Left ventricle myocardium superior (tissue), 1 donor: ENCODE results near the gene CALN1. TPM values are rescaled to one million over a fixed set of nuclear protein-coding genes. Genes with fewer than 3 reads are reported as not detected.

ENCODE experiments used
- ATAC-seq: fragments of 200-7000 bp; cut with Tn5 transposase; one replicate; pipeline ENCODE4 v1.9.1; 2020; ENCODE audit warnings: mild to moderate bottlenecking, moderate library complexity
- DNase-seq: peaks from one replicate; pipeline ENCODE4 v3.0.0-alpha.2; 2020
- intact Hi-C: fragments of 100-400 bp; cut with micrococcal nuclease; formaldehyde crosslinking; loops from one replicate; pipeline ENCODE4 v1.11.0; 2022
- total RNA-seq: library from RNA; stranded (reverse); fragmentation: NEBNext Ultra II Directional; extraction: Animal tissue kit (Norgen Biotek cat#: 25700); gene quantifications from one replicate; pipeline ENCODE4 v1.2.1, GENCODE V29; 2021
- donor health status: DM: no; HTN: yes; CAD: no; lungs with severe emphysema.

The CALN1 gene
- total RNA-seq, 1 donor from 2014 or later = not detected

GRCh38 chr7:71804256-71804655 lies 607.9 kb downstream of the CALN1 start:
- DNase-seq = no peak
- intact Hi-C loops = no loop called here
- ATAC-seq = no peak

- DNase-seq (no peak), ATAC-seq (no peak)
- intact Hi-C loops = no loop called here
These were observed 610.2 kb downstream of the CALN1 start for GRCh38 chr7:71801976-71802375.

GRCh38 chr7:71800321-71800720 lies 611.8 kb downstream of the CALN1 start:
- no peak for ATAC-seq
- DNase-seq = no peak
- intact Hi-C loops = no loop called here

DNA sequence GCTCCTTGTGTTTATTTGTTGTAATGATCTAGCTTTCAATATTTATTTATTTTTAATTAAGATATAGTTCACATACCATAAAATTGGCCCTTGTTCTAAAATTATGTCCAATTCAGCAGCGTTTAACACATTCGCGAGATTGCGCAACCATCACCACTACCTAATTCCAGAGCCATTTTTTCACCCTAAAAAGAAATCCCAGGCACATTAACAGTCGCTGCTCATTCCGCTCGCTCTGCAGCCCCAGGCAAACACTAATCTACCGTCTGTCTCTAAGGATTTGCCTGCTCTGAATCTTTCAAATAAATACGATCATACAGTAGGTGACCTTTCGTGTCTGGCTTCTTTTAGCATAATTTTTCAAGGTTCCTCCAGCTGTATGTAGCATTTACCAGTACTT lies 616.7 kb downstream of the CALN1 start:
- DNase-seq (no peak), ATAC-seq (no peak)
- intact Hi-C loops = no loop called here

GRCh38 chr7:71793251-71793650 lies 618.9 kb downstream of the CALN1 start:
- DNase-seq = no peak
- no peak for ATAC-seq
- intact Hi-C loops = no loop called here

DNA sequence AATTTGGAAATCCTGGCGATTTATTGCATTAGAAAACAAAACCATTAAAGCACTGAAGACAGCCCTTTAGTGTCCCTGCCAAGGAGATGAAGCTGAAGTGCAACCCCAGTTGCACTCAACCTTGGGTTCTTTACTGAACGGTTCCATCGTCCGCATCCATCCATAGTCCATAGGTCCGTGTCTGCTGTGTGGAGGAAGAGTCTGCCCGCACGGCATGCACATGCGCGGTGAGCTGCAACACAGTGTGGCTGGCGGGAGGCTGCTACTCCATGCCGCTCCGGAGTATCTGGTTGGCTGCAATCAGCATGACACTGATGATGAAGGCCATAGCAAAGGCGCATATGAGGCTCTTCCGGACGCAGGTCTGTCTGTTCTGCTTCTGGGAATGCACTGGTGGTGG lies 624.6 kb downstream of the CALN1 start:
- no peak for DNase-seq
- ATAC-seq = no peak
- intact Hi-C loops = no loop called here

DNA sequence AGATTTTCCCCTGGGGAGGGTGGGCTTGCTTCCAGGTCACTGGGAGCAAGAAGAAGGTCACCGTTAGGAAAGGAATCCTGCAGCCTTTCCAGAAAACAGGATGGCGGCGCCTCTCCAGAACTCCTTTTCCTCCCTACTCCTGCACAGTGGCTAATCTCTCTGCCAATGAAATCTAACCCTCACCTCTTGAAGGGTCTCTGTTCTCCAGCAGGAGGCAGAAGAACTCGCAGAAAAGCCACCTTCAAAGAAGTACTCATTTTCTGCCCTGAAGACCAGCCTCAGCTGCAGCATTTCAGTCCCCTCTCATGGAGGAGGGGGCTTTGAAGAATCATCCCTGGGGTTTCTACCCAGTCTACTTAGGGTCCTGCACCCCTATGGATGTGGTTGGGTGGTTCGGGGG lies 626.9 kb downstream of the CALN1 start:
- DNase-seq (no peak), ATAC-seq (no peak)
- intact Hi-C loops = no loop called here

DNA sequence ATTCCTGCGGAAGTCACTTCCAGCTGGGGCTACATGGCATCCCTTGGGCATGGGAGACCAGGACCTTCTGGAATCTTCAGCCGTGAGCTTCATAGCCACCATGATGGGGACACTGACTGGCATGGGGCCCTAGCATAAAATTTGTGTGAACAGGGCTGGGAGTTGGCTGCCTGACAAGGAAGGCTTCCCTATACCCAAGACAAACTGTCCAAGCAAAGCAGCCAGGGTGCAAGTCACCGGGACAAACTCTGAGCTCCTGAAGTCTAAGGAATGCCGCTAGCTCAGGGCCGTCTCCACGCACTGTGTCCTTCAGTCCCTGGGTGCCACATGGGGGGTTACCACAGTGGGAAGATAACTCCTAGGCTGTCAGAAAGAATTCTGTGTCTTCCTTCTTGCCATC lies 627.4 kb downstream of the CALN1 start:
- ATAC-seq = no peak
- intact Hi-C loops = no loop called here
- DNase-seq = no peak

DNA sequence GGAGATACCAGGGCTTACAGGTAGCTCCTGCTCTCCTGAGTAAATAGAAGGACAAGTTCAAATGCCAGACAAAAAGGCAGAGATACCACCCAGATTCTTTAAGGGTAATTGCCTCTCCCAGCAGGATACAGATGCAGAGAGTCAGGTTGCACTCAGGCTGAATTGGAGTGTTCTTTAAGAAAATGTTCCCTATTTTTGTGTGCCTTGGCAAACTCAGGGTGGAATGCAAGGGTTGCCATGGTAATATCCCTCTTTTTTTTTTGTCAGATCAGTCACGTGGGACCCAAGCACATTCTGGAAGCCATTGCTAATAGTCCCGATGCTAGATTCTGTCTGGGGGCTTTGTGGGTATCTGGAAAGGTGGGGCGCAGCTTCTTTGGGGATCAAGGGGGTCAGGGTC lies 628.0 kb downstream of the CALN1 start:
- intact Hi-C loops = no loop called here
- no peak for DNase-seq
- no peak for ATAC-seq

- intact Hi-C loops = no loop called here
- no peak for DNase-seq
- no peak for ATAC-seq
These were observed 628.4 kb downstream of the CALN1 start for GRCh38 chr7:71783779-71784178.

GRCh38 chr7:71782051-71782450 lies 630.1 kb downstream of the CALN1 start:
- no peak for ATAC-seq
- intact Hi-C loops = no loop called here
- no peak for DNase-seq

DNA sequence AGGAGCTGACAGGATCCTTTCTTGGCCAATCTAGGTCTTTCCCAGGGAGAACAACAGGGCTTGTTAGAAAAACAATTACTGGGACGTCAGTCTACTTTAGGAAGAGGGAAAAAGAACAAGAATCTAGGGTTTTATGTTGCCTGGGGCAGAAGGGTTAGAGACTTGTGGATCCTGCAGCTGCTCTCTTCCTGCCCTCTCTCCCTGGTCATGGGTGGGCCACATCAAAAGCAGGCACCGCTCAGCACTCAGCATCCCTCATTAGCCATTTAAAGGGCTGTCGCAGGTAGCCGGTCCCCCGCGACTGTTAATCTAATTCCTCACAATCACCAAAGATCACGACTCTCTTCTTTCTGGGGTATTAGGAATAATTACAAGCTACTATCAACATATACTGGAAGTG lies 631.9 kb downstream of the CALN1 start:
- no peak for DNase-seq
- intact Hi-C loops = no loop called here
- no peak for ATAC-seq

DNA sequence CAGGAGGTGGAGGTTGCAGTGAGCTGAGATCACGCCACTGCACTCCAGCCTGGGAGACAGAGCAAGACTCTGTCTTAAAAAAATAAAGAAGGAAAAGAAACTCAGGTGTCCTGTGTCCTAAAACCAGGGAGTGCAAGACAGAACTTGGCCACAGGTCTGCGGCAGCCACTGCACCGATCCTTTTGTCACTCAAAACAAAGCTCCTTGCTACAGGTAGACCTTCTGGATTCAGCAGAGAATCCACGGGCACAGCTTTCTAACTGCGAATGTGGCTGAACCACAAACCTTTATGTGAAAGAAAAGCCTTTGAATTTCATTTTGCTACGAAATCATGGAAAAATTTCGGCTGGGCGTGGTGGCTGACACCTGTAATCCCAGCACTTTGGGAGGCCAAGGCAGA lies 634.9 kb downstream of the CALN1 start:
- DNase-seq (no peak), ATAC-seq (no peak)
- intact Hi-C loops = no loop called here

GRCh38 chr7:71776726-71777125 lies 635.4 kb downstream of the CALN1 start:
- DNase-seq = no peak
- no peak for ATAC-seq
- intact Hi-C loops = no loop called here

DNA sequence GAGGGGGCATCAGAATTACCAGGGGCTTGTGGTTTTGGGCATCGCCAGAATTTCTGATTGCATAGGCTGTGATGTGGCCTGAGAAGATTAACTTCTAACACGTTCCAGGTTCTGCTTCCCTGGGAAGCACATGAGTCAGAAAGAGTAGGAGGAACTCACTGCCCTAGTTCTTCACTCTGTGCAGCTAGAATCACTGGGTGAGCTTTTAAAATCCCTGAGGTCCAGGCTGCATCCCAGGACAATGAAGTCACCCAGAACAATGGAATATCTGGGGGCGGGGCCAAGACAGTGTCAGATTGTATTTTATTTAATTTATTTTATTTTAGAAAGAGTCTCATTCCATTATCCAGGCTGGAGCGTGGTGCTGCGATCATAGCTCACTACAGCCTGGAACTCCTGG lies 636.5 kb downstream of the CALN1 start:
- ATAC-seq (no peak), DNase-seq (no peak)
- intact Hi-C loops = no loop called here

DNA sequence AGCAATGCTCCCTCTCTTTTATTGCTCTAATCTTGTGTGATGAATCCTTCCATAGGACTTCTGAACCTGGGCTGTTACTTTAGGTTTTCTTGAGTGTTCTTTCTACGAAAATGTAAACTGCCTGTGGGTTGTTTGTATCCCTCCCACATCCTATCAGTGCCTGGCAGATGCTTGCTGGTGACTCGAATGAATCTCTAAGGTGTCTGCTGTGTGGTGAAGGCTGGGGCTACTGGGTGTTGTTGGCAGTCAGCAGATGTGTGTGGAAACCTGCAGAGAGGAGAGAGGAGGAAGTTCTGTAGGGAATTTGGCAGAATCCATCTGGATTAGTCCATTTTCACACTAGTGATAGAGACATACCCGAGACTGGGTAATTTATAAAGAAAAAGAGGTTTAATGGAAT lies 639.4 kb downstream of the CALN1 start:
- intact Hi-C loops = no loop called here
- DNase-seq (no peak), ATAC-seq (no peak)

DNA sequence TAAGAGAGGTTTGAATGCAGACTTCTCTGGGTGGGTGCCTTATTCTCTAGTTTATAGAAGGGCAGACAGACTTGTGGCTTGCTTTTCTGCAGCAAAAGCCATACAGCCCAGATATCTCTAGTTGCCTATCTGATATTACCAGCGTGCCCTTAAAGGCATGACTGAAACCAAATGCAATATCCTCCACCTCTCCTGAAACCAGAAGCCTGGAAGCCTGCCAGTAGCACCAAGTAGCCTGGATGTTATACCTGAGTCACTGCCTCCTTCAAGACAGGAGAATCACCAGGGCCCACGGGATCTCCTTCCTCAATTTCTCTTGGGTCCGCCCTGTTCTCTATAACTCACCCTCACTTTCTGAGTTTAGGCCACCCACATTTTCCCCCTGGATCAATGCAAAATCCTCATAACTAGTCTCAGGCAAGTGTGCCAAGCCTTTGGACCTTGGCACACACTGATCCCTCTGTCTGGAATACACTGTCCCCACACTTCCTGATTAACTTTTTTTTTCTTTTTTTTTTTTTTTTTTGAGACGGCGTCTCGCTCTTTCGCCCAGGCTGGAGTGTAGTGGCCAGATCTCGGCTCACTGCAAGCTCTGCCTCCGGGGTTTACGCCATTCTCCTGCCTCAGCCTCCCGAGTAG lies 641.8 kb downstream of the CALN1 start:
- DNase-seq (no peak), ATAC-seq (no peak)
- intact Hi-C loops = no loop called here

- ATAC-seq (no peak), DNase-seq (no peak)
- intact Hi-C loops = no loop called here
These were observed 642.8 kb downstream of the CALN1 start for GRCh38 chr7:71769326-71769725.

DNA sequence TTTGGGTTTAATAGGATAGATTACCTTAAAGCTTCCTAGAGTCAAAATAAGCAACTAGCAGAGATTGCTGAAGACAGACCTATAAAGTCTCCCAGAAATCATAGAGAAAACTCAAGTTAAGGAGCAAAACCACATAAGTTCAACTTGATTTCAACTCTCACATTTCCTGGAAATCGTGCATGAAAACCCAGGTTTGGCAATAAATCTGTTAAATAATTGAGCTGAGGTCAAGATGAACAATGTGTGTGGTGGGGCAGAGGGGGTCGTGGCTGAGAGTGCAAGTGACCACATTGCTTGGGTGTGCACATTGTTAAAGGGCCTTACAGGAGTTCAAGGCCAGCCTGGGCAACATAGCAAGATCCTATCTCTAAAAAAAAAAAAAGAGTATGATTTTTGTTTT lies 643.7 kb downstream of the CALN1 start:
- intact Hi-C loops = no loop called here
- ATAC-seq = no peak
- no peak for DNase-seq

- intact Hi-C loops = no loop called here
- no peak for DNase-seq
- ATAC-seq = no peak
These were observed 646.1 kb downstream of the CALN1 start for GRCh38 chr7:71766016-71766415.

DNA sequence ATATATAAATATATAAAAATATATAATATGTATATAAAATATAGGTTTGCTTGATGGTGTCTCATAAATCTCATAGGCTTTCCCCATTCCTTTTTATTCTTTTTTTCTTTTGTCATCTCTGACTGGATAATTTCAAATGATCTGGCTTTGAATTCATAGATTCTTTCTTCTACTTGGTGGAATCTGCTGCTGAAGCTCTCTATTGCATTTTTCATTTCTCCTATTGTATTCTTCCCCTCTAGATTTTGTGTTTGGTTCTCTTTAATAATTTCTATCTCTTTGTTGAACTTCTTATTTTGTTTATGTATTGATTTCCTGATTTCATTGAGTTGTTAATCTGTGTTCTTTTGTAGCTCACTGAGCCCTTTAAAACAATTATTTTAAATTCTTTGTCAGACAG lies 650.8 kb downstream of the CALN1 start:
- ATAC-seq = no peak
- intact Hi-C loops = no loop called here
- DNase-seq = no peak

- DNase-seq (no peak), ATAC-seq (no peak)
- intact Hi-C loops = no loop called here
These were observed 657.3 kb downstream of the CALN1 start for GRCh38 chr7:71754828-71755227.
